HepG2 (cell line): ENCODE results near the gene MICAL1. TPM values are rescaled to one million over a fixed set of nuclear protein-coding genes. Genes with fewer than 3 reads are reported as not detected.

ENCODE experiments used
- ATAC-seq: fragments of 200-7000 bp; cut with Tn5 transposase; 3 replicates; pipeline ENCODE4 v1.9.1; 2020; ENCODE audit warnings: mild to moderate bottlenecking, moderate library complexity
- BruUV-seq: library from RNA; stranded (reverse); fragments of 400-500 nt; replicated peaks from 2 replicates; lab custom pipeline; 2021; lab: Mats Ljungman, UMichigan
- CTCF ChIA-PET: fragments of 300-600 bp; formaldehyde crosslinking; extraction: SDS; loops from one replicate; lab custom pipeline; 2021; ENCODE audit warnings: low total read pairs, inconsistent platforms, low intra/inter-chr PET ratio; lab: Yijun Ruan, JAX
- POLR2A ChIA-PET: fragments of 350-600 bp; sonication (Branson Sonifier 250); formaldehyde crosslinking; loops from one replicate; lab custom pipeline; 2020; ENCODE audit warnings: antibody characterized with exemption, inconsistent platforms; lab: Yijun Ruan, JAX
- DNase-seq: peaks from one replicate; pipeline ENCODE4 v3.0.0-alpha.2; 2015; ENCODE audit warnings: low spot score
- FAIRE-seq: peaks from 3 replicates; lab custom pipeline; 2011; peaks lifted over from hg19 to GRCh38; lab: Jason Lieb, UNC
- H2AFZ ChIP-seq: one replicate; pipeline ENCODE4 v1.6.1; 2011; ENCODE audit warnings: low read length, inconsistent platforms
- H3K27ac ChIP-seq: fragments of 300-600 bp; 3 replicates; pipeline ENCODE4 v1.8.0; 2011; ENCODE audit warnings: mixed run types, mild to moderate bottlenecking, mixed read lengths, low read length, inconsistent platforms; ENCODE audit not compliant: insufficient read depth; ENCODE audit errors: extremely low read length
- H3K27me3 ChIP-seq, 2 experiments: fragments of 200-600 bp in 1 of 2; 2 replicates in 1 of 2; 3 replicates in 1 of 2; pipeline versions ENCODE4 v1.6.0 to v1.8.0; 2011; ENCODE audit warnings: low read length in 2 of 2, mild to moderate bottlenecking in 2 of 2, moderate library complexity in 2 of 2, inconsistent platforms in 1 of 2; ENCODE audit not compliant: insufficient read depth in 2 of 2, control insufficient read depth in 1 of 2
- H3K36me3 ChIP-seq, 2 experiments: fragments of 200-600 bp in 1 of 2; replicated peaks in 1 of 2; 2 replicates in 1 of 2; 3 replicates in 1 of 2; pipeline versions ENCODE4 v1.5.1 to v1.8.0; 2011; ENCODE audit warnings: low read length in 2 of 2, inconsistent platforms in 1 of 2; ENCODE audit not compliant: insufficient read depth in 2 of 2, control insufficient read depth in 1 of 2
- H3K4me1 ChIP-seq: 2 replicates; pipeline ENCODE4 v1.5.1; 2012; ENCODE audit warnings: low read length, inconsistent platforms; ENCODE audit not compliant: insufficient read depth
- H3K4me2 ChIP-seq: 2 replicates; pipeline ENCODE4 v1.6.0; 2011; ENCODE audit warnings: low read depth, low read length, inconsistent platforms
- H3K4me3 ChIP-seq, 3 experiments: fragments of 200-600 bp in 1 of 3; sonication (generic), shearing (Covaris generic) in 1 of 3; replicated peaks in 1 of 3; 2 replicates each; pipeline ENCODE4 v1.5.1; 2011 to 2016; ENCODE audit warnings: low read length in 3 of 3, inconsistent platforms in 2 of 3, low read depth in 2 of 3, mild to moderate bottlenecking in 2 of 3, control low read depth in 1 of 3, mixed read lengths in 1 of 3; ENCODE audit not compliant: insufficient read depth in 1 of 3
- H3K79me2 ChIP-seq: one replicate; pipeline ENCODE4 v1.6.1; 2011; ENCODE audit warnings: low read length, inconsistent platforms; ENCODE audit not compliant: insufficient read depth
- H3K9ac ChIP-seq: 2 replicates; pipeline ENCODE4 v1.6.0; 2011; ENCODE audit warnings: mild to moderate bottlenecking, low read depth, low read length, inconsistent platforms; ENCODE audit not compliant: insufficient read depth
- H3K9me3 ChIP-seq: 2 replicates; pipeline ENCODE4 v1.5.1; 2012; ENCODE audit warnings: mild to moderate bottlenecking, low read length
- H4K20me1 ChIP-seq: 2 replicates; pipeline ENCODE4 v1.6.0; 2011; ENCODE audit warnings: inconsistent platforms, mild to moderate bottlenecking, low read length, moderate library complexity; ENCODE audit not compliant: insufficient read depth
- ELF4 ChIP-seq: sonication (generic); formaldehyde crosslinking; IDR thresholded peaks from 2 replicates; pipeline ENCODE4 v1.5.0; 2020; ENCODE audit warnings: missing genetic modification reagents, mild to moderate bottlenecking, moderate library complexity, borderline replicate concordance
- KAT7 ChIP-seq: IDR thresholded peaks from 2 replicates; pipeline ENCODE4 v1.6.1; 2018; ENCODE audit warnings: borderline replicate concordance, missing compliant biosample characterization
- MAFF ChIP-seq: IDR thresholded peaks from 2 replicates; pipeline ENCODE4 v1.6.1; 2011; ENCODE audit warnings: low read depth, low read length, improper control_type of control experiment
- PRDM10 ChIP-seq: sonication (generic); formaldehyde crosslinking; IDR thresholded peaks from 2 replicates; pipeline ENCODE4 v1.4.0; 2020; ENCODE audit warnings: low read depth, missing genetic modification reagents
- RXRB ChIP-seq: IDR thresholded peaks from 2 replicates; pipeline ENCODE4 v1.6.1; 2016; ENCODE audit warnings: borderline replicate concordance, missing genetic modification reagents, missing compliant biosample characterization
- ZNF567 ChIP-seq: sonication (generic); formaldehyde crosslinking; IDR thresholded peaks from 2 replicates; pipeline ENCODE4 v1.8.1; 2023; ENCODE audit warnings: mild to moderate bottlenecking, missing genetic modification reagents, borderline replicate concordance
- ZNF782 ChIP-seq: sonication (generic); formaldehyde crosslinking; IDR thresholded peaks from 2 replicates; pipeline ENCODE4 v1.4.0; 2020; ENCODE audit warnings: missing genetic modification reagents, mild to moderate bottlenecking, borderline replicate concordance
- WGBS: methylation state at CpG from one replicate; pipeline ENCODE4 v1.1.6; 2017; ENCODE audit warnings: low lambda C conversion rate; 5-methylcytosine and 5-hydroxymethylcytosine counted together
- in situ Hi-C: cut with HindIII; loops from 2 replicates; pipeline ENCODE4 v1.10.0; 2017; ENCODE audit warnings: low pct_unique_long_range_greater_than_20kb; ENCODE audit not compliant: extremely low pct_ligation_motif_present
- intact Hi-C: fragments of 100-400 bp; cut with micrococcal nuclease; formaldehyde crosslinking; loops from one replicate; pipeline ENCODE4 v1.10.0; 2022; ENCODE audit not compliant: unreplicated experiment
- polyA plus RNA-seq, 8 experiments: library from polyadenylated mRNA; depleted of rRNA in 3 of 8; stranded (reverse) in 7 of 8; unstranded in 1 of 8; fragments of >200 nt; fragmentation: Illumina TruSeq in 4 of 8; extraction: Trizol in 4 of 8; gene quantifications; 2 replicates each; pipeline versions ENCODE4 v1.2.1 to v1.2.3, GENCODE V29; 2011 to 2016; ENCODE audit warnings: low read depth in 4 of 8, missing spikeins in 1 of 8, mixed read lengths in 1 of 8; ENCODE audit not compliant: insufficient read depth in 1 of 8
- total RNA-seq, 5 experiments: library from RNA; depleted of rRNA; stranded (reverse); fragments of >200 nt; fragmentation: Illumina TruSeq; extraction: Trizol; gene quantifications; 2 replicates each; pipeline ENCODE4 v1.2.3, GENCODE V29; 2016; ENCODE audit warnings: low read depth in 1 of 5

MICAL1 gene
- total and polyA plus RNA-seq, 2 of the 13 experiments (the other 11 are each of a cell fraction or from before 2014, with no cell fraction given): 6.9 to 39.0 TPM

- DNase-seq (no peak), FAIRE-seq (no peak), ATAC-seq (no peak)
- ChIA-PET POLR2A (interaction anchor here (0.6 to 0.8 kb wide), 2 partner anchors 11 to 19 kb away, joined by 3 read pairs; no protein-coding TSS in a partner anchor), CTCF (no interaction called here)
- peaks cover 2 to 18% of the 10 kb centered on the region in 2 experiments; a peak in 3 of 5 replicates for H3K36me3 ChIP-seq
- no peak overlapping the region for H3K9ac ChIP-seq
- in situ Hi-C loops: no loop called here
- TF ChIP-seq PRDM10 (no peak), MAFF (no peak), ZNF567 (CRISPR knock-in tag) (no peak), ELF4 (CRISPR knock-in tag) (no peak), ZNF782 (CRISPR knock-in tag) (no peak), KAT7 (CRISPR knock-in tag) (no peak), RXRB (CRISPR knock-in tag) (no peak)
- BruUV-seq: no TSS peak
- no peaks in the 10 kb centered on the region for H3K9me3 ChIP-seq
- no peaks in the 10 kb centered on the region for H4K20me1 ChIP-seq
- 88% methylated on average over 3 of the region's 3 CpGs for WGBS
- no peaks in the 10 kb centered on the region for H3K79me2 ChIP-seq
- no peaks in the 10 kb centered on the region for H3K27me3 ChIP-seq
- intact Hi-C loops: no loop called here
- no peak overlapping the region for H3K4me2 ChIP-seq
- no peak overlapping the region for H3K27ac ChIP-seq
- no peak overlapping the region for H3K4me3 ChIP-seq
- peaks cover 13% of the 10 kb centered on the region for H3K4me1 ChIP-seq
- H2AFZ ChIP-seq: no peak overlapping the region
These were observed 4.7 kb upstream of the MICAL1 start for GRCh38 chr6:109460161-109460829.
